Measurements from ENCODE around the gene TMUB2. TPM values are rescaled to one million over a fixed set of nuclear protein-coding genes. Genes with fewer than 3 reads are reported as not detected.

TMUB2 gene
- total and polyA plus RNA-seq, 2 of the 13 experiments (the other 11 are each of a cell fraction or from before 2014, with no cell fraction given) = 26.9 to 50.8 TPM

DNA sequence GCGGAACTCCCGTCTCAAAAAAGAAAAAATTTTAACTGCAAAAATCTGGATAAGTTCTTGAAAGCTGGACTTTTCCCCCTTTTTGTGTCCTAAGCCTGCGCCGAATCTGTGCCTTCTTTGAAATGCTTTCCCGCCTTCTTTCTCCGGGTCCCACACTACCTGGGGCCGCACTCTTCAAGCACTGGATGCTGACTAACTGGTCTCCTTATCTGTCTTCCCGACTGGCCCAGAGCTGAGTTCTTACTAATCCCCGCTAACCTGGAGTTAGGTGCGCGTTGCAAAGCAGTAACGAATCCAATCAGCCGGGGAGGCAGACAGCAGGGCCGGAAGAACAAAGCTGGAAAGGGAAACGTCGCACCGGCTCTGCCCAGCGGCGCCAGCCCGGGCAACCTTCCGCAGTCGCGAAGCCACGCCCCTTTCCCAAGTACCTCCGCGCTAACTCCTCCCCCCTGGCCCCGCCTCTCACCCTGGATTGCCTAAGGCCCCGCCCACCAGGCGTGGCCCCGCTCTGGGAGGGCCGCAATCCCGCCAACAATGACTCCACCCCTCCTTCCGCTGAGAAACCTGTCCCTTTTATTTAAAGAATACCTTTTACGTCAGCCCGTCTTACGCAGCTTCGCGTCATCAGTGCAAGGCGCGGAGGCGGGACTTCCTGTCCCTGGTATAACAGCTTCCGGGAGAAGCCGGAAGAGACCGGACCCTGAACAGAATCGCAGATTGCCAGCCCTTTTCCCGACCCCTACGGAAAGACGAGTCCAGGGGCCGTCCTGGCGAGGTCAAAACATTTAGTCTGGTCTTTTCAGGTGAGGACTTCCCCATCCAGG is at the start of gene TMUB2 (continued):
- TF ChIP-seq, protein P1, sequence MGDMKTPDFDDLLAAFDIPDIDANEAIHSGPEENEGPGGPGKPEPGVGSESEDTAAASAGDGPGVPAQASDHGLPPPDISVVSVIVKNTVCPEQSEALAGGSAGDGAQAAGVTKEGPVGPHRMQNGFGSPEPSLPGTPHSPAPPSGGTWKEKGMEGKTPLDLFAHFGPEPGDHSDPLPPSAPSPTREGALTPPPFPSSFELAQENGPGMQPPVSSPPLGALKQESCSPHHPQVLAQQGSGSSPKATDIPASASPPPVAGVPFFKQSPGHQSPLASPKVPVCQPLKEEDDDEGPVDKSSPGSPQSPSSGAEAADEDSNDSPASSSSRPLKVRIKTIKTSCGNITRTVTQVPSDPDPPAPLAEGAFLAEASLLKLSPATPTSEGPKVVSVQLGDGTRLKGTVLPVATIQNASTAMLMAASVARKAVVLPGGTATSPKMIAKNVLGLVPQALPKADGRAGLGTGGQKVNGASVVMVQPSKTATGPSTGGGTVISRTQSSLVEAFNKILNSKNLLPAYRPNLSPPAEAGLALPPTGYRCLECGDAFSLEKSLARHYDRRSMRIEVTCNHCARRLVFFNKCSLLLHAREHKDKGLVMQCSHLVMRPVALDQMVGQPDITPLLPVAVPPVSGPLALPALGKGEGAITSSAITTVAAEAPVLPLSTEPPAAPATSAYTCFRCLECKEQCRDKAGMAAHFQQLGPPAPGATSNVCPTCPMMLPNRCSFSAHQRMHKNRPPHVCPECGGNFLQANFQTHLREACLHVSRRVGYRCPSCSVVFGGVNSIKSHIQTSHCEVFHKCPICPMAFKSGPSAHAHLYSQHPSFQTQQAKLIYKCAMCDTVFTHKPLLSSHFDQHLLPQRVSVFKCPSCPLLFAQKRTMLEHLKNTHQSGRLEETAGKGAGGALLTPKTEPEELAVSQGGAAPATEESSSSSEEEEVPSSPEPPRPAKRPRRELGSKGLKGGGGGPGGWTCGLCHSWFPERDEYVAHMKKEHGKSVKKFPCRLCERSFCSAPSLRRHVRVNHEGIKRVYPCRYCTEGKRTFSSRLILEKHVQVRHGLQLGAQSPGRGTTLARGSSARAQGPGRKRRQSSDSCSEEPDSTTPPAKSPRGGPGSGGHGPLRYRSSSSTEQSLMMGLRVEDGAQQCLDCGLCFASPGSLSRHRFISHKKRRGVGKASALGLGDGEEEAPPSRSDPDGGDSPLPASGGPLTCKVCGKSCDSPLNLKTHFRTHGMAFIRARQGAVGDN (CRISPR knock-in tag; IDR thresholded peaks at IDR 0.05) = peak; percentile 80
- TF ChIP-seq SOX5 (CRISPR knock-in tag; IDR thresholded peaks at IDR 0.05; ENCODE audit: borderline replicate concordance) (peak; percentile 66; the same call in 1 of the 2 replicates), ZMYM3 (CRISPR knock-in tag; IDR thresholded peaks at IDR 0.05) (no peak), ZFP90 (CRISPR knock-in tag; IDR thresholded peaks at IDR 0.05; ENCODE audit: borderline replicate concordance) (peak; percentile 96), ZFP82 (CRISPR knock-in tag; IDR thresholded peaks at IDR 0.05; ENCODE audit: borderline replicate concordance) (0 out of 2 replicates have a peak, but pooled peaks have one; percentile 75), ZNF781 (CRISPR knock-in tag; IDR thresholded peaks at IDR 0.05; ENCODE audit: borderline replicate concordance, not compliant biosample characterization) (peak; percentile 26), ZC3H13 (CRISPR knock-in tag; IDR thresholded peaks at IDR 0.05) (no peak), ELF1 (CRISPR knock-in tag; IDR thresholded peaks at IDR 0.05) (peak; percentile 94), TAF1 (CRISPR knock-in tag; IDR thresholded peaks at IDR 0.05) (peak; percentile 92), PAWR (CRISPR knock-in tag; IDR thresholded peaks at IDR 0.05; ENCODE audit: borderline replicate concordance) (peak; percentile 30; the same call in 1 of the 2 replicates), NFYC (CRISPR knock-in tag; IDR thresholded peaks at IDR 0.05) (peak; percentile 52; the same call in 1 of the 2 replicates)
- TF ChIP-seq, protein P2, sequence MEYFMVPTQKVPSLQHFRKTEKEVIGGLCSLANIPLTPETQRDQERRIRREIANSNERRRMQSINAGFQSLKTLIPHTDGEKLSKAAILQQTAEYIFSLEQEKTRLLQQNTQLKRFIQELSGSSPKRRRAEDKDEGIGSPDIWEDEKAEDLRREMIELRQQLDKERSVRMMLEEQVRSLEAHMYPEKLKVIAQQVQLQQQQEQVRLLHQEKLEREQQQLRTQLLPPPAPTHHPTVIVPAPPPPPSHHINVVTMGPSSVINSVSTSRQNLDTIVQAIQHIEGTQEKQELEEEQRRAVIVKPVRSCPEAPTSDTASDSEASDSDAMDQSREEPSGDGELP (IDR thresholded peaks at IDR 0.05; ENCODE audit: borderline replicate concordance, low read depth) = 0 out of 2 replicates have a peak, but pooled peaks have one; percentile 8
- TF ChIP-seq, protein P3, sequence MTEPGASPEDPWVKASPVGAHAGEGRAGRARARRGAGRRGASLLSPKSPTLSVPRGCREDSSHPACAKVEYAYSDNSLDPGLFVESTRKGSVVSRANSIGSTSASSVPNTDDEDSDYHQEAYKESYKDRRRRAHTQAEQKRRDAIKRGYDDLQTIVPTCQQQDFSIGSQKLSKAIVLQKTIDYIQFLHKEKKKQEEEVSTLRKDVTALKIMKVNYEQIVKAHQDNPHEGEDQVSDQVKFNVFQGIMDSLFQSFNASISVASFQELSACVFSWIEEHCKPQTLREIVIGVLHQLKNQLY (CRISPR knock-in tag; IDR thresholded peaks at IDR 0.05) = no peak; the same call in 1 of the 2 replicates
- TF ChIP-seq, protein P4, sequence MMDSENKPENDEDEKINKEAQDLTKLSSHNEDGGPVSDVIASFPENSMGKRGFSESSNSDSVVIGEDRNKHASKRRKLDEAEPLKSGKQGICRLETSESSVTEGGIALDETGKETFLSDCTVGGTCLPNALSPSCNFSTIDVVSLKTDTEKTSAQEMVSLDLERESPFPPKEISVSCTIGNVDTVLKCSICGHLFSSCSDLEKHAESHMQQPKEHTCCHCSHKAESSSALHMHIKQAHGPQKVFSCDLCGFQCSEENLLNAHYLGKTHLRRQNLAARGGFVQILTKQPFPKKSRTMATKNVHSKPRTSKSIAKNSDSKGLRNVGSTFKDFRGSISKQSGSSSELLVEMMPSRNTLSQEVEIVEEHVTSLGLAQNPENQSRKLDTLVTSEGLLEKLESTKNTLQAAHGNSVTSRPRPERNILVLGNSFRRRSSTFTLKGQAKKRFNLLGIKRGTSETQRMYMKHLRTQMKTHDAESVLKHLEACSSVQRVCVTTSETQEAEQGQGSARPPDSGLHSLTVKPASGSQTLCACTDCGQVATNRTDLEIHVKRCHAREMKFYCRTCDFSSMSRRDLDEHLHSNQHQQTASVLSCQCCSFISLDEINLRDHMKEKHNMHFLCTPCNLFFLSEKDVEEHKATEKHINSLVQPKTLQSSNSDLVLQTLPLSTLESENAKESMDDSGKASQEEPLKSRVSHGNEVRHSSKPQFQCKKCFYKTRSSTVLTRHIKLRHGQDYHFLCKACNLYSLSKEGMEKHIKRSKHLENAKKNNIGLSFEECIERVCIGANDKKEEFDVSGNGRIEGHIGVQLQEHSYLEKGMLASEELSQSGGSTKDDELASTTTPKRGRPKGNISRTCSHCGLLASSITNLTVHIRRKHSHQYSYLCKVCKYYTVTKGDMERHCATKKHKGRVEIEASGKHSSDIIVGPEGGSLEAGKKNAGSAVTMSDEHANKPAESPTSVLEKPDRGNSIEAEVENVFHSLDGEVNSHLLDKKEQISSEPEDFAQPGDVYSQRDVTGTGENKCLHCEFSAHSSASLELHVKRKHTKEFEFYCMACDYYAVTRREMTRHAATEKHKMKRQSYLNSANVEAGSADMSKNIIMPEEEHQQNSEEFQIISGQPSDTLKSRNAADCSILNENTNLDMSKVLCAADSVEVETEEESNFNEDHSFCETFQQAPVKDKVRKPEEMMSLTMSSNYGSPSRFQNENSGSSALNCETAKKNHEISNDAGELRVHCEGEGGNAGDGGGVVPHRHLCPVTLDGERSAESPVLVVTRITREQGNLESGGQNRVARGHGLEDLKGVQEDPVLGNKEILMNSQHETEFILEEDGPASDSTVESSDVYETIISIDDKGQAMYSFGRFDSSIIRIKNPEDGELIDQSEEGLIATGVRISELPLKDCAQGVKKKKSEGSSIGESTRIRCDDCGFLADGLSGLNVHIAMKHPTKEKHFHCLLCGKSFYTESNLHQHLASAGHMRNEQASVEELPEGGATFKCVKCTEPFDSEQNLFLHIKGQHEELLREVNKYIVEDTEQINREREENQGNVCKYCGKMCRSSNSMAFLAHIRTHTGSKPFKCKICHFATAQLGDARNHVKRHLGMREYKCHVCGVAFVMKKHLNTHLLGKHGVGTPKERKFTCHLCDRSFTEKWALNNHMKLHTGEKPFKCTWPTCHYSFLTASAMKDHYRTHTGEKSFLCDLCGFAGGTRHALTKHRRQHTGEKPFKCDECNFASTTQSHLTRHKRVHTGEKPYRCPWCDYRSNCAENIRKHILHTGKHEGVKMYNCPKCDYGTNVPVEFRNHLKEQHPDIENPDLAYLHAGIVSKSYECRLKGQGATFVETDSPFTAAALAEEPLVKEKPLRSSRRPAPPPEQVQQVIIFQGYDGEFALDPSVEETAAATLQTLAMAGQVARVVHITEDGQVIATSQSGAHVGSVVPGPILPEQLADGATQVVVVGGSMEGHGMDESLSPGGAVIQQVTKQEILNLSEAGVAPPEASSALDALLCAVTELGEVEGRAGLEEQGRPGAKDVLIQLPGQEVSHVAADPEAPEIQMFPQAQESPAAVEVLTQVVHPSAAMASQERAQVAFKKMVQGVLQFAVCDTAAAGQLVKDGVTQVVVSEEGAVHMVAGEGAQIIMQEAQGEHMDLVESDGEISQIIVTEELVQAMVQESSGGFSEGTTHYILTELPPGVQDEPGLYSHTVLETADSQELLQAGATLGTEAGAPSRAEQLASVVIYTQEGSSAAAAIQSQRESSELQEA (CRISPR knock-in tag; IDR thresholded peaks at IDR 0.05; ENCODE audit: not compliant biosample characterization) = no peak

All from HepG2 (cell line).